Uterus (tissue), 2 donors: ENCODE data around the gene ANO6.

Source experiments
- CTCF ChIP-seq, 4 experiments: fragments of 200-600 bp in 2 of 4; fragments of 450-650 bp in 2 of 4; sonication (generic) in 2 of 4; IDR thresholded peaks; one replicate each; pipeline ENCODE4 v1.5.1; 2016 to 2019; ENCODE audit warnings: antibody characterized with exemption in 4 of 4, mild to moderate bottlenecking in 2 of 4, moderate library complexity in 1 of 4
- POLR2A ChIP-seq, 2 donors: fragments of 450-650 bp; IDR thresholded peaks; one replicate each; pipeline ENCODE4 v1.6.1; 2016; ENCODE audit warnings: antibody characterized with exemption in 2 of 2, mild to moderate bottlenecking in 1 of 2, moderate library complexity in 1 of 2

- TF ChIP-seq POLR2A (IDR thresholded peaks at IDR 0.05), result no peak
- no peak for TF ChIP-seq CTCF (IDR thresholded peaks at IDR 0.05)
These were observed 37.1 kb upstream of the ANO6 start for GRCh38 chr12:45178771-45179170.
